B cell (primary cell): ENCODE measurements around the gene SLC45A3. TPM values are rescaled to one million over a fixed set of nuclear protein-coding genes. Genes with fewer than 3 reads are reported as not detected.

Experiments
- ATAC-seq: fragments of 200-7000 bp; cut with Tn5 transposase; one replicate; pipeline ENCODE4 v1.10.0; 2021; ENCODE audit warnings: low read depth, mild to moderate bottlenecking, moderate number of reproducible peaks, moderate library complexity
- CTCF ChIA-PET: fragments of 350-600 bp; sonication (Branson Sonifier 250); formaldehyde crosslinking; loops from one replicate; lab custom pipeline; 2021; ENCODE audit warnings: antibody characterized with exemption, inconsistent platforms; lab: Charles Lee
- POLR2A ChIA-PET: fragments of 350-600 bp; sonication (Branson Sonifier 250); formaldehyde crosslinking; loops from one replicate; lab custom pipeline; 2021; ENCODE audit warnings: antibody characterized with exemption; lab: Charles Lee
- DNase-seq: peaks from one replicate; pipeline ENCODE4 v3.0.0; 2013
- H2AFZ ChIP-seq: 2 replicates; pipeline ENCODE4 v1.6.1; 2012; ENCODE audit warnings: mild to moderate bottlenecking, low read depth, low read length; ENCODE audit not compliant: insufficient read depth, poor library complexity, severe bottlenecking
- H3K27ac ChIP-seq, 2 donors: 1 replicate in 1 of 2; 2 replicates in 1 of 2; pipeline ENCODE4 v1.5.1; 2012 to 2013; ENCODE audit warnings: low read length in 2 of 2, mild to moderate bottlenecking in 2 of 2, moderate library complexity in 1 of 2
- H3K27me3 ChIP-seq, 4 experiments: fragments of 200-600 bp in 1 of 4; sonication (generic) in 1 of 4; replicated peaks in 1 of 4; 1 replicate in 2 of 4; 2 replicates in 2 of 4; pipeline versions ENCODE4 v1.6.1 to v1.7.0; 2013 to 2016; ENCODE audit warnings: low read length in 3 of 4, mild to moderate bottlenecking in 2 of 4, mixed read lengths in 1 of 4, moderate library complexity in 1 of 4; ENCODE audit not compliant: insufficient read depth in 4 of 4, control insufficient read depth in 3 of 4; ENCODE audit errors: control extremely low read depth in 1 of 4
- H3K36me3 ChIP-seq, 2 experiments: replicated peaks in 1 of 2; 1 replicate in 1 of 2; 2 replicates in 1 of 2; pipeline versions ENCODE4 v1.6.1 to v1.7.1; 2013; ENCODE audit warnings: low read length in 1 of 2; ENCODE audit not compliant: insufficient read depth in 2 of 2, control insufficient read depth in 1 of 2; ENCODE audit errors: control extremely low read depth in 1 of 2, extremely low read depth in 1 of 2
- H3K4me1 ChIP-seq, 2 donors: fragments of 200-600 bp in 1 of 2; sonication (generic) in 1 of 2; 1 replicate in 1 of 2; 2 replicates in 1 of 2; pipeline versions ENCODE4 v1.5.1 to v1.6.1; 2013 to 2017; ENCODE audit warnings: low read length in 2 of 2; ENCODE audit not compliant: control insufficient read depth in 2 of 2, insufficient read depth in 2 of 2
- H3K4me2 ChIP-seq: replicated peaks from 2 replicates; pipeline ENCODE3; 2012; ENCODE audit warnings: mild to moderate bottlenecking, low read depth, low read length; ENCODE audit not compliant: poor library complexity, severe bottlenecking
- H3K4me3 ChIP-seq, 5 experiments: fragments of 200-600 bp in 1 of 5; sonication (generic) in 1 of 5; 1 replicate in 3 of 5; 2 replicates in 2 of 5; pipeline versions ENCODE4 v1.5.1 to v1.7.0; 2011 to 2016; ENCODE audit warnings: low read length in 4 of 5, mild to moderate bottlenecking in 4 of 5, low read depth in 2 of 5, control low read depth in 1 of 5, moderate library complexity in 1 of 5; ENCODE audit not compliant: insufficient read depth in 1 of 5; ENCODE audit errors: control extremely low read depth in 1 of 5, extremely low read depth in 1 of 5
- H3K79me2 ChIP-seq: fragments of 200-600 bp; sonication (generic); one replicate; pipeline ENCODE4 v1.6.0; 2016; ENCODE audit warnings: low read length; ENCODE audit not compliant: control insufficient read depth, insufficient read depth
- H3K9ac ChIP-seq: fragments of 200-600 bp; sonication (generic); 2 replicates; pipeline ENCODE4 v1.6.1; 2017; ENCODE audit warnings: mild to moderate bottlenecking, low read length, moderate library complexity
- H3K9me3 ChIP-seq, 3 donors: one replicate each; pipeline versions ENCODE4 v1.6.1 to v1.7.1; 2013; ENCODE audit warnings: low read length in 2 of 3; ENCODE audit not compliant: control insufficient read depth in 2 of 3, insufficient read depth in 1 of 3; ENCODE audit errors: control extremely low read depth in 1 of 3
- H4K20me1 ChIP-seq: 2 replicates; pipeline ENCODE4 v1.6.0; 2012; ENCODE audit warnings: mild to moderate bottlenecking, low read length; ENCODE audit not compliant: insufficient read depth, control insufficient read depth, poor library complexity, severe bottlenecking
- H3K27ac Mint-ChIP-seq: one replicate; pipeline ENCODE4 v1.8.0; 2021; ENCODE audit warnings: mixed read lengths
- H3K27me3 Mint-ChIP-seq: one replicate; pipeline ENCODE4 v1.8.0; 2021; ENCODE audit warnings: mixed read lengths
- H3K4me1 Mint-ChIP-seq: one replicate; pipeline ENCODE4 v1.8.0; 2021; ENCODE audit warnings: mixed read lengths
- H3K4me3 Mint-ChIP-seq: one replicate; pipeline ENCODE4 v1.8.0; 2021; ENCODE audit warnings: mixed read lengths
- H3K9me3 Mint-ChIP-seq: one replicate; pipeline ENCODE4 v1.8.0; 2022; ENCODE audit warnings: mixed read lengths; ENCODE audit not compliant: insufficient read depth
- EZH2 ChIP-seq: IDR thresholded peaks from 2 replicates; pipeline ENCODE4 v1.6.1; 2012; ENCODE audit warnings: borderline replicate concordance, low read depth, mild to moderate bottlenecking, moderate library complexity, low read length; ENCODE audit not compliant: insufficient read depth, poor library complexity, severe bottlenecking
- whole genome bisulfite sequencing: methylation state at CpG from one replicate; pipeline ENCODE4 v1.1.5; 2013; ENCODE audit warnings: missing lambda C conversion rate; ENCODE audit not compliant: insufficient coverage; 5-methylcytosine and 5-hydroxymethylcytosine counted together
- intact Hi-C: fragments of 100-400 bp; cut with micrococcal nuclease; formaldehyde crosslinking; loops from one replicate; pipeline ENCODE4 v1.10.0; 2022
- polyA plus RNA-seq: library from polyadenylated mRNA; depleted of rRNA; stranded (reverse); fragments of >200 nt; gene quantifications from 2 replicates; pipeline ENCODE4 v1.2.3, GENCODE V29; 2012
- total RNA-seq, 2 donors: library from RNA; stranded (reverse); fragments of 120-200 nt in 1 of 2; gene quantifications; 1 replicate in 1 of 2; 2 replicates in 1 of 2; pipeline versions ENCODE4 v1.2.3 to v1.2.4, GENCODE V29; 2013 to 2022
- TF ChIP-seq, protein P1 (sequence below): fragments of 200-600 bp; IDR thresholded peaks from one replicate; pipeline ENCODE4 v1.8.0; 2022; ENCODE audit warnings: antibody characterized with exemption, mild to moderate bottlenecking

SLC45A3 gene
- total and polyA plus RNA-seq, 2 donors (not counting 1 experiment from before 2014, with no cell fraction given): 5.0 to 23.9 TPM

GRCh38 chr1:205709640-205710039, 29.3 kb upstream of the SLC45A3 start:
- intact Hi-C loops: loop anchor here (2.0 to 5.0 kb wide), 2 partner anchors 41 to 268 kb away; no protein-coding TSS in a partner anchor
- Histone ChIP-seq H3K4me1 (peaks cover 21 to 25% of the 10 kb centered on the region in 2 donors), H3K9me3 (no peaks in the 10 kb centered on the region), H3K79me2 (no peaks in the 10 kb centered on the region), H3K36me3 (peaks cover 0 to 3% of the 10 kb centered on the region in 2 experiments), H3K4me3 (no peak overlapping the region), H3K9ac (no peak overlapping the region), H3K27me3 (no peaks in the 10 kb centered on the region), H3K27ac (no peak overlapping the region), H2AFZ (no peak overlapping the region), H4K20me1 (no peaks in the 10 kb centered on the region), H3K4me2 (no peak overlapping the region)
- Mint-ChIP-seq H3K9me3 (no peaks in the 10 kb centered on the region), H3K4me1 (peaks cover 24% of the 10 kb centered on the region), H3K4me3 (no peak overlapping the region), H3K27ac (no peak overlapping the region), H3K27me3 (no peaks in the 10 kb centered on the region)
- ATAC-seq (no peak), DNase-seq (no peak)
- TF ChIP-seq, protein P1, sequence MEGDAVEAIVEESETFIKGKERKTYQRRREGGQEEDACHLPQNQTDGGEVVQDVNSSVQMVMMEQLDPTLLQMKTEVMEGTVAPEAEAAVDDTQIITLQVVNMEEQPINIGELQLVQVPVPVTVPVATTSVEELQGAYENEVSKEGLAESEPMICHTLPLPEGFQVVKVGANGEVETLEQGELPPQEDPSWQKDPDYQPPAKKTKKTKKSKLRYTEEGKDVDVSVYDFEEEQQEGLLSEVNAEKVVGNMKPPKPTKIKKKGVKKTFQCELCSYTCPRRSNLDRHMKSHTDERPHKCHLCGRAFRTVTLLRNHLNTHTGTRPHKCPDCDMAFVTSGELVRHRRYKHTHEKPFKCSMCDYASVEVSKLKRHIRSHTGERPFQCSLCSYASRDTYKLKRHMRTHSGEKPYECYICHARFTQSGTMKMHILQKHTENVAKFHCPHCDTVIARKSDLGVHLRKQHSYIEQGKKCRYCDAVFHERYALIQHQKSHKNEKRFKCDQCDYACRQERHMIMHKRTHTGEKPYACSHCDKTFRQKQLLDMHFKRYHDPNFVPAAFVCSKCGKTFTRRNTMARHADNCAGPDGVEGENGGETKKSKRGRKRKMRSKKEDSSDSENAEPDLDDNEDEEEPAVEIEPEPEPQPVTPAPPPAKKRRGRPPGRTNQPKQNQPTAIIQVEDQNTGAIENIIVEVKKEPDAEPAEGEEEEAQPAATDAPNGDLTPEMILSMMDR: no peak
- TF ChIP-seq EZH2: no peak
- CTCF ChIA-PET: interaction anchor here (0.8 to 16.3 kb wide), 17 partner anchors 9 to 268 kb away, joined by 3 to 943 read pairs (median 11); partner anchors contain the start of genes ELK4 and SLC45A3
- POLR2A ChIA-PET: interaction anchor here (0.6 kb wide), 1 partner anchor 31 kb away, joined by 4 read pairs; no protein-coding TSS in a partner anchor
- no CpG with 5 or more reads among the region's 2 CpGs for WGBS

- Mint-ChIP-seq H3K27me3 (no peaks in the 10 kb centered on the region), H3K4me1 (peaks cover 30% of the 10 kb centered on the region), H3K27ac (no peak overlapping the region), H3K9me3 (no peaks in the 10 kb centered on the region), H3K4me3 (no peak overlapping the region)
- Histone ChIP-seq H2AFZ (no peak overlapping the region), H3K9me3 (no peaks in the 10 kb centered on the region), H3K4me1 (peaks cover 28 to 31% of the 10 kb centered on the region in 2 donors), H3K79me2 (no peaks in the 10 kb centered on the region), H3K27ac (no peak overlapping the region), H3K9ac (no peak overlapping the region), H3K4me2 (no peak overlapping the region), H3K4me3 (no peak overlapping the region), H3K27me3 (no peaks in the 10 kb centered on the region), H3K36me3 (peaks cover 0 to 3% of the 10 kb centered on the region in 2 experiments), H4K20me1 (no peaks in the 10 kb centered on the region)
- ChIA-PET CTCF (interaction anchor here (0.8 to 16.3 kb wide), 14 partner anchors 9 to 224 kb away, joined by 3 to 943 read pairs (median 3); partner anchors contain the start of gene SLC45A3), POLR2A (interaction anchor here (0.6 kb wide), 1 partner anchor 31 kb away, joined by 4 read pairs; no protein-coding TSS in a partner anchor)
- ATAC-seq (no peak), DNase-seq (no peak)
- intact Hi-C loops: no loop called here
- no CpG with 5 or more reads among the region's 4 CpGs for WGBS
- TF ChIP-seq, protein P1: no peak
- no peak for TF ChIP-seq EZH2
These were observed 28.7 kb upstream of the SLC45A3 start for GRCh38 chr1:205709059-205709398.
